NCI-H460 (cell line): Measurements from ENCODE around the gene C16orf54. TPM values are rescaled to one million over a fixed set of nuclear protein-coding genes. Genes with fewer than 3 reads are reported as not detected.
"Not testable (repeated sequence)": the region's sequence is repeated elsewhere in the genome, so short reads cannot be mapped to it uniquely, and the experiment has no call there.

Experiments
- DNase-seq: peaks from one replicate; pipeline ENCODE4 v3.0.0-alpha.2; 2016; ENCODE audit warnings: low read depth; ENCODE audit errors: extremely low read depth
- polyA plus RNA-seq: library from polyadenylated mRNA; depleted of rRNA; stranded (reverse); fragments of >200 nt; gene quantifications from 2 replicates; pipeline ENCODE4 v1.2.3, GENCODE V29; 2014; cell fraction: nucleus; rRNA removed
- total RNA-seq: library from RNA; depleted of rRNA; stranded (reverse); fragments of >200 nt; shearing (Covaris generic); gene quantifications from 2 replicates; pipeline ENCODE4 v1.2.3, GENCODE V29; 2014; rRNA removed

Gene C16orf54
- total RNA-seq: not detected in 2 replicates
- not detected in 2 replicates for polyA plus RNA-seq

GRCh38 chr16:29745853-29746345 lies at the start of gene C16orf54:
C16orf54 (minus strand) TSS chr16:29745990; CDS start chr16:29744951, 1,039 bp downstream.
- no peak for DNase-seq

GRCh38 chr16:29794231-29794710 lies 48.5 kb upstream of the C16orf54 start:
- no peak for DNase-seq

- DNase-seq: not testable (repeated sequence)
Observed at GRCh38 chr16:29793153-29793552, 47.4 kb upstream of the C16orf54 start.

- peak; percentile 68 for DNase-seq
Observed at GRCh38 chr16:29791845-29792807, 46.3 kb upstream of the C16orf54 start.

- DNase-seq: no peak
Observed at GRCh38 chr16:29790949-29791844, 45.4 kb upstream of the C16orf54 start.

- DNase-seq: peak; percentile 98
Observed at GRCh38 chr16:29790183-29790948, 44.6 kb upstream of the C16orf54 start, which contains the start of gene KIF22. KIF22 (plus strand) TSS chr16:29790751; CDS start chr16:29790760, 9 bp downstream.

- no peak for DNase-seq
Observed at GRCh38 chr16:29789775-29790182, 44.0 kb upstream of the C16orf54 start.

- DNase-seq: not testable (repeated sequence)
Observed at GRCh38 chr16:29787155-29787554, 41.4 kb upstream of the C16orf54 start.

GRCh38 chr16:29784901-29785500 lies 39.2 kb upstream of the C16orf54 start:
- no peak for DNase-seq

GRCh38 chr16:29784157-29784556 lies 38.4 kb upstream of the C16orf54 start:
- no peak for DNase-seq

- DNase-seq: not testable (repeated sequence)
Observed at GRCh38 chr16:29783094-29783953, 37.5 kb upstream of the C16orf54 start.

- DNase-seq: no peak
Observed at GRCh38 chr16:29779474-29779873, 33.7 kb upstream of the C16orf54 start.

GRCh38 chr16:29777576-29778350 lies 32.0 kb upstream of the C16orf54 start, which contains the start of gene ZG16:
ZG16 (plus strand) TSS chr16:29778256; CDS start chr16:29779267, 1,011 bp downstream.
- no peak for DNase-seq

- DNase-seq: no peak
Observed at GRCh38 chr16:29775742-29776408, 30.1 kb upstream of the C16orf54 start.

- no peak for DNase-seq
Observed at GRCh38 chr16:29774730-29775129, 28.9 kb upstream of the C16orf54 start.

GRCh38 chr16:29772330-29772729 lies 26.5 kb upstream of the C16orf54 start:
- DNase-seq: not testable (repeated sequence)
